GM23248 (cell line): ENCODE measurements around the gene FLOT1.

Experiments used
- EZH2 ChIP-seq: fragments of 200-600 bp; sonication (generic); IDR thresholded peaks from 2 replicates; pipeline ENCODE4 v1.6.1; 2018; ENCODE audit warnings: antibody characterized with exemption, mild to moderate bottlenecking; ENCODE audit not compliant: insufficient read depth, poor library complexity, severe bottlenecking
- EZH2phosphoT487 ChIP-seq: fragments of 200-600 bp; sonication (generic); IDR thresholded peaks from 2 replicates; pipeline ENCODE4 v1.6.1; 2018; ENCODE audit warnings: antibody characterized with exemption, moderate library complexity, mild to moderate bottlenecking, low read depth; ENCODE audit not compliant: insufficient read depth

DNA sequence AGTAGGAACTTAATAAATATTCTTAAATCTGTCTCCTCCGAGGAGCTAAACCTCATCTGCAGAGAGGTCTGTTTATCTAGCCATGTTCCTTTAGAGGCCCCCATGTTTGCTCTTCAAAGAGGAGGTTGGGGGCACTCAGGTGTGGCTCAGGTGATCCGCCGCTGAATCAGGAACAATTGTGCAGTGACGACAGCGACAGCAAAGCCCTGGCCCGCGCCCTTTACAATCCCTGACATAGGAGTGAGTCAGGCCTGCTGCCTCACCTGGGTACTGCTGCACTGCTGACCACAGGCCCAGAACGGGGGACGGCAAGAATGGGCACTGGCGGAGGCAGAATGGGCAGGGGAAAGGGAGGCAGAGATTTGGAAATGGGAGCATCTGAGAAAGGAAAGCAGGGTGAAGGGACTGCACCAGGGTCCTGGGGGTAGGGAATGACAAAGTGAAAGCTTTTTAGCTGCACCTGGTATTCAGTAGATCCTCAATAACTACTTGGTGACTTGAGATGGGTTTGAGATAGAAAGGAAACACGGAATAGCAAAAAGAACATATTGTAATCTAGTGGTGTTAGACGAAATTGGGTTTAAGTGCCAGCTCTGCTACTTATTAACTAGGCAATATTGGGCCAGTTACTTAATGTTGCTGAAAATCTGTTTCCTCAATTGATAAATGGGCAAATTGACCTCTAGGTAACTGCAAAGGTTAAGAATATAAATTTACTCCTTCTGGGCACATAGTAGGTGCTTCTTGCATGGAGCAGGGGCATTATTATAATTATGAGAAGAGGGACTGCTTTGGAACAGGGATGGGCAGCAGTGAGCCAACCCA is 7.3 kb upstream of the FLOT1 start:
- TF ChIP-seq EZH2 (no peak), EZH2phosphoT487 (no peak)
